Sigmoid colon (tissue), 7 donors: ENCODE data around the gene KRTAP1-1. TPM values are rescaled to one million over a fixed set of nuclear protein-coding genes. Genes with fewer than 3 reads are reported as not detected.
"Not testable (repeated sequence)": the region's sequence is repeated elsewhere in the genome, so short reads cannot be mapped to it uniquely, and the experiment has no call there.

Experiments used
- DNase-seq: peaks from one replicate; pipeline ENCODE4 v3.0.0-alpha.2; 2019
- H3K27ac ChIP-seq, 4 donors: fragments of 200-600 bp; sonication (generic); one replicate each; pipeline ENCODE4 v1.5.1; 2016 to 2019; ENCODE audit warnings: mild to moderate bottlenecking in 1 of 4
- H3K27me3 ChIP-seq, 3 donors: fragments of 200-600 bp; sonication (generic); one replicate each; pipeline ENCODE4 v1.5.1; 2019; ENCODE audit warnings: mild to moderate bottlenecking in 1 of 3
- H3K36me3 ChIP-seq, 4 donors: fragments of 200-600 bp; sonication (generic); one replicate each; pipeline ENCODE4 v1.5.1; 2016 to 2019
- H3K4me1 ChIP-seq, 4 donors: fragments of 200-600 bp; sonication (generic); one replicate each; pipeline ENCODE4 v1.5.1; 2017 to 2019
- H3K4me3 ChIP-seq, 4 donors: fragments of 200-600 bp; sonication (generic); one replicate each; pipeline ENCODE4 v1.5.1; 2017 to 2019; ENCODE audit warnings: mild to moderate bottlenecking in 2 of 4, moderate library complexity in 1 of 4
- H3K9me3 ChIP-seq, 4 donors: fragments of 200-600 bp in 3 of 4; sonication (generic) in 3 of 4; one replicate each; pipeline versions ENCODE4 v1.5.1 to v1.6.1; 2013 to 2019
- CTCF ChIP-seq, 4 experiments: fragments of 450-650 bp in 3 of 4; fragments of 200-600 bp in 1 of 4; IDR thresholded peaks; one replicate each; pipeline ENCODE4 v1.5.1; 2016 to 2019; ENCODE audit warnings: antibody characterized with exemption in 4 of 4, mild to moderate bottlenecking in 3 of 4, moderate library complexity in 2 of 4
- EP300 ChIP-seq, 4 donors: sonication (generic); formaldehyde crosslinking; IDR thresholded peaks; one replicate each; pipeline ENCODE4 v1.6.1; 2017; ENCODE audit warnings: antibody characterized with exemption in 4 of 4
- POLR2A ChIP-seq, 2 donors: fragments of 450-650 bp; IDR thresholded peaks; one replicate each; pipeline ENCODE4 v1.6.1; 2016; ENCODE audit warnings: antibody characterized with exemption in 2 of 2, mild to moderate bottlenecking in 2 of 2, moderate library complexity in 2 of 2
- POLR2AphosphoS5 ChIP-seq, 4 donors: sonication (generic); formaldehyde crosslinking; IDR thresholded peaks; one replicate each; pipeline ENCODE4 v1.6.1; 2017; ENCODE audit warnings: antibody characterized with exemption in 4 of 4
- WGBS, 2 donors: extraction: QIAGEN DNeasy Blood & Tissue Kit; methylation state at CpG; one replicate each; pipeline ENCODE4 v1.1.7; 2013; 5-methylcytosine and 5-hydroxymethylcytosine counted together
- intact Hi-C: fragments of 100-400 bp; cut with DNase I; formaldehyde crosslinking; loops from one replicate; pipeline ENCODE4 v1.15.1; 2023
- polyA plus RNA-seq, 3 donors: library from polyadenylated mRNA; stranded (reverse); fragments of 200-250 nt; gene quantifications; one replicate each; pipeline ENCODE4 v1.2.3, GENCODE V29; 2013
- total RNA-seq, 4 donors: library from RNA; depleted of rRNA; stranded (reverse); fragments of >200 nt; gene quantifications; one replicate each; pipeline ENCODE4 v1.1.0, GENCODE V29; 2016
- donor health status: healthy with polysubstance abuse.
- donor health status: Bipolar disorder and iron deficiency.
- donor health status: healthy.

Gene KRTAP1-1
- total and polyA plus RNA-seq, 7 donors, result not detected

GRCh38 chr17:41054025-41054424, 12.8 kb upstream of the KRTAP1-1 start:
- no peak for TF ChIP-seq POLR2A (IDR thresholded peaks at IDR 0.05)
- no peak for TF ChIP-seq EP300 (IDR thresholded peaks at IDR 0.05)
- no peak for TF ChIP-seq POLR2AphosphoS5 (IDR thresholded peaks at IDR 0.05)
- TF ChIP-seq CTCF (IDR thresholded peaks at IDR 0.05), result no peak
- Histone ChIP-seq H3K27ac (no peak overlapping the region), H3K9me3 (no peaks in the 10 kb centered on the region), H3K36me3 (no peaks in the 10 kb centered on the region), H3K4me3 (no peak overlapping the region), H3K27me3 (peaks cover 0 to 8% (median 0%) of the 10 kb centered on the region in 3 donors), H3K4me1 (no peaks in the 10 kb centered on the region)
- no peak for DNase-seq
- intact Hi-C loops, result no loop called here
- WGBS, 2 donors, result 91% methylated on average over 4 of the region's 4 CpGs

- no peak overlapping the region for H3K27ac ChIP-seq
- peaks cover 0 to 19% (median 0%) of the 10 kb centered on the region in 3 donors for H3K27me3 ChIP-seq
- no peak for TF ChIP-seq EP300 (IDR thresholded peaks at IDR 0.05)
- no peak for TF ChIP-seq CTCF (IDR thresholded peaks at IDR 0.05)
- no peak for TF ChIP-seq POLR2AphosphoS5 (IDR thresholded peaks at IDR 0.05)
- TF ChIP-seq POLR2A (IDR thresholded peaks at IDR 0.05), result no peak
- H3K4me1 ChIP-seq, result no peaks in the 10 kb centered on the region
- H3K4me3 ChIP-seq, result no peak overlapping the region
- intact Hi-C loops, result no loop called here
- H3K36me3 ChIP-seq, result no peaks in the 10 kb centered on the region
- no peaks in the 10 kb centered on the region for H3K9me3 ChIP-seq
- no peak for DNase-seq
Measured at GRCh38 chr17:41052566-41052965, 11.3 kb upstream of the KRTAP1-1 start.

DNA sequence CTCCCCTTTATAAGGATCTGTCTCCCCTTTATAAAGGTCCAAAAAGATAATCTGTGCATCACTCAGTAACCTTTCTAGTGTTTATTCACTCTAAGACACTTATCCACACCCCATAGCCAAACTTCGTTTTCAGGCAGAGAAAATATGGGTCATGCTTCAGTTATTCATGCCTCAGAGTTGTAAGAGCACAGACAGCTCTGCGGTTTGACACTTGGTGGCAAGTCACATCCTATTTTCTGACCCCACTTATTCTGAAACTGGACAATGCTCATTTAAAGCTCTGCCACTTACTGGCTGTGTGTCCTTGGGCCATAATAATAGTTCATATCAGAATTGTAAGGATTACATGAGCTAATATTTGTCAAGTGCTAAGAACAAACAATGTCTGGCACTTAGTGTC, 7.9 kb upstream of the KRTAP1-1 start:
- intact Hi-C loops, result no loop called here
- H3K27me3 ChIP-seq, result peaks cover 0 to 24% (median 0%) of the 10 kb centered on the region in 3 donors

DNA sequence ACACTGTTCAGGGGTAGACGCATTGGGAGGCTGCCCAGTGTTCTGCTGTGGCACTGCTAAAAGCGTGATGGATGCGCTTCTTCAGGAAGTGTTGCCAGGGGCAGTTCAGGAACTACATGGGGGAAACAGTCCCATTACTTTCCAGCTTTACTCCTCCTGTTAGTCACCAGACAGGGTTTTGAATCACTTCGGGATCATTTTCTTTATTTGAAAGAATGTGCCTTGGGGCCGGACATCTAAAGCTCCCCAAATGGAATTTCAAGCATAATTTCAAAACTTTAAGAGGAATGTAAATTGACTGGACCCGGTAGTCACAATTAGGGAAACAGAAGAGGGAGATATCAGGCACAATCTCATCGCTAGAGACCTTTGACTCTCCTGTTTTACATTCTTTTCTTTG, 7.2 kb upstream of the KRTAP1-1 start:
- intact Hi-C loops, result no loop called here
- no peaks in the 10 kb centered on the region for H3K36me3 ChIP-seq
- peaks cover 0 to 24% (median 0%) of the 10 kb centered on the region in 3 donors for H3K27me3 ChIP-seq
- WGBS, 2 donors, result 73 to 76% methylated on average over 7 of the region's 7 CpGs
- no peak overlapping the region for H3K27ac ChIP-seq
- DNase-seq, result no peak
- H3K4me1 ChIP-seq, result no peaks in the 10 kb centered on the region
- TF ChIP-seq POLR2AphosphoS5 (IDR thresholded peaks at IDR 0.05) (no peak), POLR2A (IDR thresholded peaks at IDR 0.05) (no peak), EP300 (IDR thresholded peaks at IDR 0.05) (no peak)
- peaks cover 0 to 2% (median 0%) of the 10 kb centered on the region in 4 donors for H3K9me3 ChIP-seq
- no peak overlapping the region for H3K4me3 ChIP-seq

More for the DNA sequence above, 7.9 kb upstream of the KRTAP1-1 start:
- H3K4me3 ChIP-seq, result no peak overlapping the region
- H3K9me3 ChIP-seq, result peaks cover 0 to 2% (median 0%) of the 10 kb centered on the region in 4 donors
- no peaks in the 10 kb centered on the region for H3K36me3 ChIP-seq
- 39 to 59% methylated on average over 2 of the region's 2 CpGs for WGBS, 2 donors
- DNase-seq, result no peak
- H3K27ac ChIP-seq, result no peak overlapping the region
- TF ChIP-seq EP300 (IDR thresholded peaks at IDR 0.05) (no peak), CTCF (IDR thresholded peaks at IDR 0.05) (no peak), POLR2AphosphoS5 (IDR thresholded peaks at IDR 0.05) (no peak), POLR2A (IDR thresholded peaks at IDR 0.05) (no peak)
- no peaks in the 10 kb centered on the region for H3K4me1 ChIP-seq

DNA sequence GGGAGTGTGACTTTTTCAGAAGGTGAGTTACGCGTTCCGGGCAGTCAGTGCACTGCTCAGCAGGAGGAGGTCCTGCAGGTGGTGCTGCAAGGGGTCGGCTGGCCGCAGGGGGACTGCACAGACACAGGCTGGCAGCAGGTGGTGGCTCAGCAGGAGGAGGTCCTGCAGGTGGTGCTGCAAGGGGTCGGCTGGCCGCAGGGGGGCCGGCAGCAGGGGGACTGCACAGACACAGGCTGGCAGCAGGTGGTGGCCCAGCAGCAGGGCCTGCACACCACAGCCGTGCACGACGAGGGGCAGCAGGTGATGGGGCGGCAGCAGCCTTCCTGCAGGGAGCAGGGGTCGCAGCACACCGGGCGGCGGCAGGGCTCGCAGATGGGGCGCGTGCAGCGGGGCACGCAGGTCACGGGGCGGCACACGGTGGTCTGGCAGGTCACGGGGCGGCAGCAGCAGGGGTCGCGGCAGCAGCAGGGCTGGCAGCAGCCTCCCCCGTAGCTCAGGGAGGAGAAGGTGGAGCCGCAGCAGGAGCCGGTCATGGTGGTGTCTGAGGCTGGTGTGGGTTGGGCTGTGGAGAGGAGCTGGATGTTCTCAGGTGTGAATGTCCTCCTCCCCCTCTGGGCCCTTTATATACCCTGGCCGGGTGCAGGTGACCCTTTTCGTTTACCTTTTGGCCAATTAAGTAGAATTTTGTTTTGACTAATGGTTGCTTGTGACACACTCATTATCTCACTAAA, 5.7 kb upstream of the KRTAP1-1 start, which contains the start of gene KRTAP2-1:
Gene KRTAP2-1, minus strand, starts transcription at position 582 of the 731 bp plus-strand sequence. Its CDS starts 49 bp downstream, at position 533.
- H3K27ac ChIP-seq, H3K9me3 ChIP-seq, H3K4me1 ChIP-seq, H3K36me3 ChIP-seq, DNase-seq, intact Hi-C loops, H3K4me3 ChIP-seq: not testable (repeated sequence)
- H3K27me3 ChIP-seq, result peaks cover 0 to 24% (median 0%) of the 10 kb centered on the region in 3 donors
- 63 to 66% methylated on average over 10 of the region's 33 CpGs for WGBS, 2 donors
